GM19438 (cell line): ENCODE results near the gene AJM1.
"Not testable (repeated sequence)": the region's sequence is repeated elsewhere in the genome, so short reads cannot be mapped to it uniquely, and the experiment has no call there.

ENCODE experiments used
- ATAC-seq: cut with Tn5 transposase; IDR thresholded peaks from one replicate; pipeline ENCODE4 v1.9.1; 2021; ENCODE audit warnings: low read depth; ENCODE audit not compliant: unreplicated experiment

The AJM1 gene

DNA sequence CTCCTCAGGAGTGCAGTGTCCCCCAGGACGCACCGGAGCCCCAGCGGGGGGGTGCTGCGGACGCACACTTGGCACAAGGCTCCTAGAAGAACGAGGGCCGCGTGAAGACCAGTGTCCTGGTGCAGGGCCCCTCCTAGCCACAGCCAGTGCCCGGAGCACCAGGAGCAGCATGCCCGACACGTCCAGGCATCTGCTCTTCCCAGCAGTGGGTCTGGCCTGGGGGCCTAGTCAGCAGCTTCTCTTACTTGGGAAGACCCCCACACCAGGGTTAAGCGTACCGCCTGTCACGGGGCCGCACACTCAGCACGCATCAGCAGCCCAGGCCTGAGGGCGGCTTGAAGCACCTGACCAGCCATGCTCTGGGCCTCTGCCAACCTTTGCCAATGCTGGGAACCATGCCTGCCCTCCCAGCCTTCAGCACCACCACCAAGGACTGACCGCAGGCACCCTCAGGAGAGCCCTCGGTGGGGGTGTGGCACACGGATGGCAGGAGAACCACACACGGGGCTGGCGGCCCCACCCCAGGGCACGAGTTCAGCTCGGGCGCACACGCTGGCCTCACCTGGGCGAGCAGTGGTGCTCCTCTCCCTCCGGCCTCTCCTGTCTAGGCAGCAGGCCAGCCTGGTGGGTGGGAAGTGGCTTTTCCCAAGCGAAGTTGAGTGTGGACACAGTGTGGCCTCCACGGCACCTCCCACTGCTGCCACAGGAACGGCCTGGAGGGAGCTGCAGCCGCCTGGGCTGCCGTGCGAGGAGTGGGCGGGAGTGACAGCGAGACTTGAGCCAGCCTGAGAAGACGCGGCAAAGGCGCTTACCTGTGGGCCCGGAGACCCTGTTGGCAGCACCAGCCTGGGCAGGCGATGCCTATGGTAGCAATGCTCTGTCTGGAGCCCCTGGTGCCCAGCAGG lies 12.0 kb upstream of the AJM1 start:
- no peak for ATAC-seq

DNA sequence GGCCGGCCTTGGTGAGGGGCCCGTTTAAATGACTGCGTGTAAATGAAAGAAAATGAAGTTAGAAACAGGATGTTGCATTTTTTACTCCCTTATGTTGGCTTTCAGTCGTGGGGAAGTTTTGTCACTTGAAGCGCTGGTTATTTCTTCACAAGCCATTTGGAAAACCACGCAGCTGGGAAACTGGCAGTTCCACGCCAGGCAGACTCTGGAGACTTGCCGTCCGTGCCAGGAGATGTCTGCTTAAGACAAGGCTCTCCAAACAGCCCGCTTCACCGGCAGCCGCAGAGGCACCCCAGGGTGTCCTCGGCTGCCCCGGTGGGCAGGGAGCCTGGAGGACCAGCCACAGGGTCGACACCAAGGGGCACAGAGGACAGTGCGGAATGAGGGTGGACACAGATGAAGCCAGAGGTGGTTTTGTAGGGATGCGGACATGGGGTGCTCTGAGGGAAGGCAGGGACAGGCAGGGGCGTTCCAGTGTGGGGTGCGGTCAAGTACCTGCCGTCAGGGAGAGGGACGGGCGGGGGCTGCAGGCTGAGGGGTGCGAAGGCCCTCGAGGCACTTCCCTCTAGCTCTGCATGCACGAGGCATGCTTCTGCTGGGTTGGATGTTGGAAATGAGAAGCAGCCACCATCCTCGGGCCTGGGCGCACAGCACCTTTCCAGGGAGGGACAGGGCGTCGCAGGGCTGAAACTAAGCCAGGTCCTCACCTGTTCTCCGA lies 11.1 kb upstream of the AJM1 start:
- ATAC-seq: no peak

DNA sequence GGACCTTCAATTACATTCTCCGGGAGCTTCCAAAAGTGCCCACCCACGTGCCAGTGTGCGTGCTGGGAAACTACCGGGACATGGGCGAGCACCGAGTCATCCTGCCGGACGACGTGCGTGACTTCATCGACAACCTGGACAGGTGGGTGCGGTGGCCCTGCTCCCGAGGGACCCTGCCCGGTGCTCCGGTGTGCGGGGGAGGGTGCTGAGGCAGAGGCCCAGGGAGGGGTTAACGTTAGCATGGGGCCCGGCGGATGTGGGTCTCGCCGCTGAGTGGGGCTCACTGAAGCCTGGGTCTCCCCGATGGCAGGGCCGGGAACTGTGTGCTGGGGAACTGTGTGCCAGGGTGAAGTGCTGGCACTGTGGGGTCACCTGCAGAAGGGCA lies 10.6 kb upstream of the AJM1 start:
- no peak for ATAC-seq

DNA sequence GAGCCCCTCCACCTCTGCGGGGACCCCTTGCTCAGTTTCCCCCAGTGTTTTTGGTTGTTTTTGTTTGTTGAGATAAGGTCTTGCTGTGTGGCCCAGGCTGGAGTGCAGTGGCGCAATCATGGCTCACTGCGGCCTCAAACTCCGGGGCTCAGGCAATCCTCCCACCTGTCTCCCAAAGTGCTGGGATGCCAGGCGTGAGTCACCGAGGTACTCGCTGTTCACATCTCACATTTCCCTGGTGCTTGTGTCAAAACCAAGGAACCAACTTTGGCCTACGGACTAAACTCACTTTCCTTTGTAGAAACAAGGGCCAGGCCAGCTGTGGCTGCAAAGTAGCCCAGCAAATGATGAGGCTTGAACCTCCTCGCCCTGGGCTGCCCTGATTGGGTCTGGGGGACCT lies 9.7 kb upstream of the AJM1 start:
- no peak for ATAC-seq

DNA sequence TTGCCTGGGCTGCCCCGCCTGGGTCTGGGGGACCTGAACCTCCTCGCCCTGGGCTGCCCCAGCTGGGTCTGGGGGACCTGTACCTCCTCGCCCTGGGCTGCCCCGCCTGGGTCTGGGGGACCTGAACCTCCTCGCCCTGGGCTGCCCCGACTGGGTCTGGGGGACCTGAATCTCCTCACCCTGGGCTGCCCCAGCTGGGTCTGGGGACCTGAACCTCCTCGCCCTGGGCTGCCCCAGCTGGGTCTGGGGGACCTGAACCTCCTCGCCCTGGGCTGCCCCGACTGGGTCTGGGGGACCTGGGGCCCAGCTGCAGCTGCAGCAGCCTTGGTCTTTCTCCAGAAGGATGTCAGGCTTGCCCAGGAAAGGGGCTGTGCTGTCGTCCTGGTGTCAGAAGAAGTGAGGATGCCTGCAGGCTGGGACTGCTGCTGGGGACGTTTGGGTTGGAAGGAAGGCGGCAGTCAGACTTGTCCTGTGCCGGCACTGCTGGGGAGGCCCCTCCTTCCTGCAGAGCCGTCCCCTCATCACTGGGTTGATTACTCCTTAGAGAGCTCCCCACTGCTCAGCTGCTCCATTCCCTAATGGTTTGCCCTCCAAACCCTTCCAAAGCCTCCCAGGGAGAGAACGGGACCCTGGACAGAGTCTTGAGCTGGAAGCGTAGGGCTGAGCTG lies 8.8 kb upstream of the AJM1 start:
- ATAC-seq: not testable (repeated sequence)

DNA sequence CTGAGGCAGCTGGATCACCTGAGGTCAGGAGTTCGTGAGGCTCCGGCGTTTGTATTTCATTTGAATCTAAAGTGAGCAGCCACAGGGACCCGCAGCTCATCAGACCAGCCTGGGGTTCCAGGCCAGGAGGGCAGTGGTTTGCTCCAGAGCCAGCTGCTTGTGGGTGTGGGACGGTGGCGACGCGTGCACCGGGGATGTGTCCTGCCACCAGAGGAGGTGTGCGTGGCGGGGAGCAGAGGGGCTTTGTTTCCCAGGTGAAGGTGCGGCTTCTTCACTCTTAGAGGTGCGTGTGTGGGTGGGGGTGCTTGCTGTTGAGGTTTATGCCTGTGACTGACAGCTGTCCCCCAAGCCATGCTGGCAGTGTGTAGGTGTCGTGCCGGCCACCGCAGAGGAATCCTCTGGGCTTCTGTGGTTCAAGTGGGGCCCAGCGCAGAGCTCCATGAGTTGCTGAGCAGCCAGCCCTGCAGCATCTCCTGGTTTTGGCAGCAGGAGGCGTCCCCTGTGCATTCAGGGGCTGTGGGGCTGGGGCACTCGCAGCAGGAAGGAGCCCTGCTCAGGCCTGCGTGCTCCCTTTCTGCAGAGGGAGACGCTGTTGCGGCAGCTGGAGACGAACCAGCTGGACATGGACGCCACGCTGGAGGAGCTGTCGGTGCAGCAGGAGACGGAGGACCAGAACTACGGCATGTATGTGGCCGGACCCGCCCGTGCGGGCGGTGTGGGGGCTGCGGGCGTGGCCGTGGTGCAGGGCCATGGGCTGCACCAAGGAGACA lies 6.9 kb upstream of the AJM1 start:
- no peak for ATAC-seq

DNA sequence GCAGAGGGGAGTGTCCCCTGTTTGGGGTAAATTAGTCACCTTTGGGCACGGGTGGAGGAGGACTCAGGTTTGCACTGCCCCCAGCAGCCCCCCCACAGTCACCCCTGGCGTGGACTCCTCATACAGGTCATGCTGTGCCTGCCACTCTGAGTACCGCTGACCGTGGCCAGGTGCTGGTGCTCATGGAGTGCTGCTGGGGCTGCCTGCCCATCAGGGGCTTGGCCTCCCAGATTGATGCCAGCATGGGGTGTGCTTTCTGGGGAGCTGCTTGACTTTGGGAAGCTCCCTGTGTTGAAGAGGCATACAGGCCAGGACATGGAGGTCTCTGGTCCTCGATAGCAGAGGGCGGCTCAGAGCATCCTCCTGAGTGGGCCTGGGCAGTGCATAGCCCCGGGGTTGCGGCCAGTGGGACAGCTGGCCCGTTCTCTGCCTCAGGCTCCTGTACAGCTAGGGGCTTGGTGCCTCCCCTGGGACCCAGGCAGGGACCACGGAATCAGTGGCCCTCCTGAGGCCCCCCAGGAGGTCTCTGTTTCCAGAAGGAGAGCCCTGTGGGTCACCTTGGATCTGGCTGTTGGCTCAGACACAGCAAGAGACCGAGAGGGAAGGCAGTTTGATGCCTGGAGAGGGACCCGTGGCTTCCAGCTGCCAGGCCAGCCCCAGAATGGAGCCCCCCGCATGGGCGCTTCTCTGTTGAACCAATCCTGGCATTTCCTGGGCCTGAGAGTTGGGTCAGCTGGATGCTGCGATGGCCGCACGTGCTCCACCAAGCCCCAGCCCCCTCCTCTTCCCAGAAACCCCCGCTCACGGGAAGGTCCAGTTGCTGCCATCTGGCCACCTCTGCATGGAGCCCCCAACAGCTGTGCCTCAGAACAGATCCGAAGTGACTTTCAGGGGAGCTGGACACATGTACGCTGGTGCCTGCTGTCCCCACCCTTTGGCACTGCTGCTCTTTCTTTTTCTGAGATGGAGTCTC lies 6.1 kb upstream of the AJM1 start:
- ATAC-seq: no peak

DNA sequence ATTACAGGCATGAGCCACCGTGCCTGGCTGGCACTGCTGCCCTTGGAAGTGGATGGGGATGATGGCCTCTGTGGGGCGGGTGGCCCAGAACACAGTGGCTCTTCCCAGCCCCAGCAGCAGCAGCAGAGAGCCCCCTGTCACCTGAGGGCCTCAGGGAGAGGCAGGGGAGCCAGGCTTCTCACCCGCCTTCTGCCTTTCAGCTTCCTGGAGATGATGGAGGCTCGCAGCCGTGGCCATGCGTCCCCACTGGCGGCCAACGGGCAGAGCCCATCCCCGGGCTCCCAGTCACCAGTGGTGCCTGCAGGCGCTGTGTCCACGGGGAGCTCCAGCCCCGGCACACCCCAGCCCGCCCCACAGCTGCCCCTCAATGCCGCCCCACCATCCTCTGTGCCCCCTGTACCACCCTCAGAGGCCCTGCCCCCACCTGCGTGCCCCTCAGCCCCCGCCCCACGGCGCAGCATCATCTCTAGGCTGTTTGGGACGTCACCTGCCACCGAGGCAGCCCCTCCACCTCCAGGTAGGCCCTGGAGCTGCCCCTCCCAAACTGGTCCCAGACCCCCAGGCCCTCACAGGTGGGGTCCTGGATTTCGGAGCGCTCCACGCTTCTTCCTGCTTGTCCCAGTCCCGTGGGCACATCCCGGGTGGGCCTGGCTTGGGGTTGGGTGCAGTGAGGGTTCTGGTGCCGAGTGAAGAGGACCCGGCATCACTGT lies 5.0 kb upstream of the AJM1 start:
- ATAC-seq: no peak

DNA sequence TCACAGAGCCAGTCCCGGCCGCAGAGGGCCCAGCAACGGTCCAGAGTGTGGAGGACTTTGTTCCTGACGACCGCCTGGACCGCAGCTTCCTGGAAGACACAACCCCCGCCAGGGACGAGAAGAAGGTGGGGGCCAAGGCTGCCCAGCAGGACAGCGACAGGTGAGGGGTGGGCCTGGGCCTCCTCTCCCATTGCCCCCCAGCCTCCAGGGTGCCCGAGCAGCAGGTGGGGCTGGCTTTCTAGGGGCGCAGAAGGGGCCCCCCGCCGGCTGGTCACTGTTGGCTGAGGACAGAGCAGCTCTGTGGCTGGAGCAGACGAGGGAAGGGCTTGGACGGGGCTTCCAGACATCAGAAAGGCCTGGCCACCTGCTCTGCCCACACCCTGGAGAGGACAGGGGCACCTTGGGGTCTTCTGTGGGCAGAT lies 4.4 kb upstream of the AJM1 start:
- not testable (repeated sequence) for ATAC-seq

DNA sequence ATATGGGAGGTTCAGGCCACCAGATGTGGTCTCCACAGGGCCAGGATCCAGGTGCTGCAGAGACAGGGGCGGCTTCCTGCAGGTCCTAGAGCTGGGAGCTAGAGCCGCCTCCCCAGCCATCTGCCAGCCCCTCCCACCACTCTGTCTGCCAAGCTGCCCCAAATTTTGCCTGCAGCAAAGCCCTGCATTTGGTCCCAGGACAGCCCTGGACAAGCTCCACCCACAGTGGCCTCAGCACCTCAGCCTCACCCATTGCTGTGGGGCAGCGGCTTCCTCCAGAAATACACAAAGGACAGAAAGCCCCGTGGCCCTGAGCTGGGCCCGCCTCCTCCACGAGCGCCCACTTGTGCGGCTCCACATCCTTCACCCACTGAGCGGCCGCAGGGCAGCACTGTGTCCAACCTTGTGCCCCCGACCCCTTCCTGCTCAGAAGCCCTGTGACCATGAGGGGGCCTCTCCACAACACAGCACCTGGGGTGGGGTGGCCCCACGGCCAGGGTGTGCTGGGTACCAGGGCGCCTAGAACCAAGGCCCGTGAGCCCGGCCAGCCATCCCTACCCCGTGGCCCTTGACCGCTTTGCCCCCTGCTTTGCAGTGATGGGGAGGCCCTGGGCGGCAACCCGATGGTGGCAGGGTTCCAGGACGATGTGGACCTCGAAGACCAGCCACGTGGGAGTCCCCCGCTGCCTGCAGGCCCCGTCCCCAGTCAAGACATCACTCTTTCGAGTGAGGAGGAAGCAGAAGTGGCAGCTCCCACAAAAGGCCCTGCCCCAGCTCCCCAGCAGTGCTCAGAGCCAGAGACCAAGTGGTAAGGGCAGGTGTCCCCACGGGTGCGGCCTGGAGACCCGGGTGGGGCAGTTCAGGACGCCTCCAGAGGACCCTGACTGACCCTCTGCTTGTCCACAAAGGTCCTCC lies 3.7 kb upstream of the AJM1 start:
- ATAC-seq: no peak

DNA sequence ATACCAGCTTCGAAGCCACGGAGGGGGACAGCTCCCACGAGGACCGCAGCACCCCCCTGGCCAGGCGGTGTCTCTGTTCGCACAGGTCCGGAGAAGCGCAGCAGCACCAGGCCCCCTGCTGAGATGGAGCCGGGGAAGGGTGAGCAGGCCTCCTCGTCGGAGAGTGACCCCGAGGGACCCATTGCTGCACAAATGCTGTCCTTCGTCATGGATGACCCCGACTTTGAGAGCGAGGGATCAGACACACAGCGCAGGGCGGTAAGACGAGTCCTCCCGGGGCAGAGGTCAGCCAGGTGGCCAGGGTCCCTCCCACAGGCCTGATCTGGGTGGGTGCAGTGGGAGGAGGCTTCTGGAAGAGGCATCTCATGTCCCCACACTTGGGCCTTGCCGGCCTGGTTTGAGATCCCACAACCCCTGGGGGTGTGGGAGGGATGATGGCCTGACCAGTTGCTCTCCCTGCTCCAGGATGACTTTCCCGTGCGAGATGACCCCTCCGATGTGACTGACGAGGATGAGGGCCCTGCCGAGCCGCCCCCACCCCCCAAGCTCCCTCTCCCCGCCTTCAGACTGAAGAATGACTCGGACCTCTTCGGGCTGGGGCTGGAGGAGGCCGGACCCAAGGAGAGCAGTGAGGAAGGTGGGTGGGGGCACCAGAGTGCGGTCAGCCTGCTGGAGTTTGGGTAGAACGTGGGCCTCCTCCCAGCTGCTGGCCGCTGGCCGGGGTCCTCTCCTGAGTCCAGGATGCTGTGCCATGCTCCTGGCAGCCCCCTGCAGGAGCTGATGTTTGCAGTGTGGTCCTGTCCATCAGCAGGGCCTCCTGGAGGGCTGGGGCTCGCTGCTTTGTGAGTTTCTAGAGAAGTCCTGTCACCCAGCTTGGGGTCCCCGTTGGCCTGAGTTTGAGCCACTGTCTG lies 2.8 kb upstream of the AJM1 start:
- no peak for ATAC-seq

DNA sequence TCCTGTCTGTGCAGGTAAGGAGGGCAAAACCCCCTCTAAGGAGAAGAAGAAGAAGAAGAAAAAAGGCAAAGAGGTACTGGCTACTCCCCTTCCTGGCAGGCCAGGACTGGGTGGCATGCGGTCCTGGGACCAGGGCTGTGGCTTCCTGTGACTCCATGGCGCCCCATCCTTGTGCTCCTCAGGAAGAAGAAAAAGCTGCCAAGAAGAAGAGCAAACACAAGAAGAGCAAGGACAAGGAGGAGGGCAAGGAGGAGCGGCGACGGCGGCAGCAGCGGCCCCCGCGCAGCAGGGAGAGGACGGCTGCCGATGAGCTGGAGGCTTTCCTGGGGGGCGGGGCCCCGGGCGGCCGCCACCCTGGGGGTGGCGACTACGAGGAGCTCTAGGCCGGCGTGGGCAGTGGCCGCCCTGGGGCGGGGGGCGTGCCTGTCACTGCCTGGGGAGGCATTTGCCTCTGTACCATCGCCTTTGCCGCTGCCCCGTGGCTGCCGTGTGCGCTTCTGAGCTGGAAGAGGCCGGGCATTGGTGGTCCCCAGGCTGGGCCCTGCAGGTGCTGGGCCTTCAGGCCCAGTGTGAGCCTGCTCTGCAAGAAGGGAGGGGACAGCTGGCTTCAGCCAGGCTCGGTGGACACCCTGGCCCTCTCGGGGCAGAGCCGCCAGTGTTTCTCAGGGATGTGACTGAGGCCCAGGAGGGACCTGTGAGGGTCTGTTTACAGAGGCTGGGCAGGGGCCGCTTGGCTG lies 2.0 kb upstream of the AJM1 start:
- no peak for ATAC-seq

DNA sequence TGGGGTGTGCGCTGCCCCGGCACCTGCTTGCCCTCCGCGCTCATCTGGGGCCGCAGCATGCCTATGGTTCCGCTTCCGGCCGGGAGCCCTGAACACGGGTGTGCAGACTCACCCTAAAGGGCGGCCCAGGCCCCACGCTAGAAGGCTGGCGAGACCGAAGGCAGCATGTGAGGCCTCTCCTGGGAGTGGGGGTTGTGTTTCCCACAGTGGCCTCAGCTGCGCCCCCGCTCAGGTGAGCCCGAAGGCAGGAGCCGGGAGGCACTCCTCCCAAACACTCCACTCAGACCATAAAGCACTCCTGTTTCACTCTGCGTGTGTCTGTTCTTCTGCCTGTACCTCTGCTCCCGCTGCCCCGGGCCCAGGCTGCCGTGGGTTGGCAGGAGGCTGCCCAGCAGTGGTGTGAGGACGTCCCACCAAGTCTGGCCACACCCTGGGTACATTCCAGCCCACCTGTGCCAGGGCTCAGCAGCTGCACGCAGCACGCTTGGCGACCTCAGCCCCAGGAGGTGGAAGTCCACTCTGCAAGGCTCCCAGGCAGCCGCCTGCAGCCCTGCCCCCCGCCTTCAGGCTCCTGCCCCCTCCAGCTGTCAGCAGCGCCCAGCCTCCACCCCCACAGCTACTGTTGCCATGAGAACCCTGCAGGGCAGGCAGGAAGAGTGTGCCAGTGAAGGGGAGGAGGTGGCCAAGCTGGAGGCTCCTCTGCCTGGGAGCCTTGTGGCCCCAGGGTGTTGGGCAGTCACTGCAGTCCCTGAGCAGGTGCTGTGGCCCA lies 1.2 kb upstream of the AJM1 start:
- ATAC-seq: no peak

DNA sequence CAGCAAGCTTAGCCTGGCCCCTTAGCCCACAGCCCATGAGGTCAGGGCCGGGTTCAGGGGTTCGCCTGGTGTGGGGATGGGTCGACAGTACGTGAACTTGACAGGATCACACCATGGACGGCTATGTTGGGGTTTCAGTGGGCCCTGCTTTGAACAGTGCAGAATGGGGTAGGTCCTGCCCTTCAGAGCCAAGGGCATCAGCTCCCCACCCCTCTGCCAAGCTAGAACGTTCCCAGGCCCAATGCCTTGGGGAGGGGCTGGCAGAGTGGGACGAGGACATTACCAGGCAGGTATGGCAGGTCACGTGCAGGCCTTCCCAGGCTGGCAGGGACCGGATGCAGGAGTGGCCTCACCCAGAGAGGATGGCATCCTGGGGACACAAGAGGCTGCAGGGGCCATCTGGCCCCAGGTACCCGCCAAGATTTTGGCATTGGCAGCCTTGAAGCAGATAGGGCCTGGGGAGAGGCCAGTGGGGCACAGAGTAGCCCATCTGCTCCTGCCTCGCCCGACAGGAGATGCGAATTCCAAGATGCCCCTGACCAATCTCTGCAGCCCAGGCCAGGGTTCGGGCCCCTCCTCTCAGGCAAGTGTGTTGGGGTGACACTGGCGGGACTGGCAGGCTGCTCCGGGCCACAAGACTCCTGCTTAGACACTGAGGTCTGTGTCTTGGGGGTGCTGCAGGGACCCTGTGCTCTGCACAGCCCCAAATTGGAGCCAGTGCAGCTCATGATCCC lies 465 bp upstream of the AJM1 start:
- not testable (repeated sequence) for ATAC-seq
